GM19397 (cell line): ENCODE data around the gene TFEB.

Experiments
- ATAC-seq: cut with Tn5 transposase; IDR thresholded peaks from one replicate; pipeline ENCODE4 v1.9.1; 2021; ENCODE audit warnings: mild to moderate bottlenecking, moderate library complexity; ENCODE audit not compliant: unreplicated experiment

TFEB gene

GRCh38 chr6:41739041-41739440 lies 3.6 kb upstream of the TFEB start:
- no peak for ATAC-seq

- no peak for ATAC-seq
Measured at GRCh38 chr6:41737591-41738130, 2.3 kb upstream of the TFEB start.

- no peak for ATAC-seq
Measured at GRCh38 chr6:41736800-41737555, 1.6 kb upstream of the TFEB start.

DNA sequence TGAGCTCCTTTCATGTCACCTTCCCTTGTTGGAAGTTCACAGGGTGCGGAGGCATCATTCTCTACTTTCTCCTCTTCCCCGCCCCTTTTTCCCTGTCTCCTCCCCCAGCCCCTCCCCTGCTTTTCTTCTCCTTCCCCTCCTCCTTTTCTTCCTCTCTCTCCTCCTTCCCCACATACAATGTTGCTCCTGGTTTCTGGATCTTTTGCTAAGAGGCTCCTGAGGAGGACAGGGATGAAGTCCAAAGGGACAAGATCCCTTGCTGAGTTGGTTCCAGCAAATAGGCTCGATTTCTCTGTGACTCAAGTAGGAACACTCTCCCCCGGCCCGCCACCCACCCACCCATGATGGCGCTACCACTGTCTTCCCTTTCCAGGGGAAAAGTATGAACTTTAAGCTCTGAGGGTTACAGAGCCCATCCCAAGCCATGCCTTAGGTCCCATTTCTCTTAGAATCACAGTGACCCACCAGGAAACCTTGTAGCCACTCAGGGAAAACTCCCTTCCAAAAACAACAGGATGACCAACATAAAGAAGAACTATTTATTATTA lies 852 bp upstream of the TFEB start:
- ATAC-seq: no peak

DNA sequence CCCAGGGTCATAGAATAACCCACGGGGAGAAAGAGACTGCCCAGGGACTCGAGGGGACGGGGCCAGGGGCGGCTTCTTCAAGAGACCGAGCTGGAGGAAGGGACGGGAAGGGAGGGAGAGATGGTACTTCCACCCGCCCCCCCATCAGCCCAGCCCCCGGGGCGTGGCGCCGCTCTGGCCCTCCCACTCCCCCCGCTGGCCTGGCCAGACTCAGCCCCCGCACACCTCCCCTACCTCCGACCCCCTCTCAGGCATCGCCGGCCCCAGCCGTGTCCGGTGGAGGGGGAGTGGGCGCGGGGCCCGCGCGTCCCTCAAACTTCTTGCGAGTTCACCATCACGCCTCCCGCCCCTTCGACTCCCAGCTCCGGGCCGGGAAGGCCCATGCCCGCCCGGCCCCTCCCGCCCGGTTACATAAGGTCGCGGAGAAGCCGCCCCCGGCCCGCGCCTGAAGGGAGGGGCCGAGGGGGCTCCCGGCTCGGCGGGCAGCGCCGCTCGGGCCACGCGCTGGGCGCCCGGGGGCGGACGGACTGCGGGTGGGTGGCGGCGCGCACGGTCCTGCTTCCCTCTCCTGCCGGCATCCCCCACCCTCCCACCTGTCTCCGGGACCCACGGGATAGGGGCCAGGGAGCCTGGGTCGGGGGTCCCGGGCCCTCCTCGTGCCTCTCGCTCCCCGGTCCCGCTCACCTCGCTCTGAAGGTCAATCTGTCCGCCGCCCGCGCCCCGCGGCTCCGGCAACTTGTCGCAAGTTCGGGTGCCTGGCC lies 562 bp downstream of the TFEB start:
- peak; percentile 24 for ATAC-seq

DNA sequence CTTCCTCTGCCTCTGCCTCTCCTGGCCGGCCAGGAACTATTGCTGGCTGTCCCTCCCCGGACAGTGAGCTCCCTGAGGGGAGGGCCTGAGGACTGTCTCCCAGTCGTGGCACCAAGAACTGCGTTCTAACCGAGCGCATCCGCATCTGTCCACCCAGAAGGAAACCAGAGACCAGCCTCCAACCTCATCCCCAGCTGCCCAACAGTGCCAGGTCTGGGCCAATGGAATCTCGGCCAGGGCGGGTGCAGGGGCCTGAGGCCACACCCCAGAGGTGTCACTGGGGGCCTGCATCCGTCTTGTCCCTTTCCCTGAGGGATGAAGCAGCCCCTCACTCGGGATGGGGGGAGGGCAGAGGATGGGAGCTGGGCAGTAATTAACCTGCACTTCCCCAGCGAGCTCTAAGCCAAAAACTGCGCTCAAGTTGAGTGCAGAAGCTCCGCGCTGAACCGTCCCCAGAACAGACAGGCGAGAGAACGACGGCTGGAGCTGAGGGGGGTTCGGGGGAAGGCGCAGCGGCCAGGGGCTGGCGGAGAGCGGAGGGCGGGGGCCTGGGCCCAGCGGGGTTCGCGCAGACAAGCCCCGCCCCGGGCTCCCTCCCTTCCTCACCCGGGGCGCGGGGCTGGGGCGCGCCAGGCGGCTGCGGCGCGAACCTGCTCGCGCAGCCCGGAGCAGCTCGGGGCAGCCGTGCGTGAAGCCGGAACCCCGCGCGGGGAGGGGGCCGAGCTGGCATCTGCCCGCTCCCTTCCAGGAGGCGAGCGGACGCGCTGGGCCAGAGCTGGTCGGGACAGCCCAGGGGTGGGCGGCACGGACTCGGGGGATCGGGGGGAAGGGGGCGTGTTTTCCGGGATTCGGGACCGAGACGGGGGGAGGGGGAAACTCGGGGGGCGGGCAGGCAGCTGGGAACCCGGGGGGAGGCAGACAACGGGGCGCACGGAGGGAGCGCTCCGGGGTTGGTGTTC lies 1.4 kb downstream of the TFEB start:
- peak; percentile 49 for ATAC-seq

GRCh38 chr6:41733360-41733706 lies 2.1 kb downstream of the TFEB start:
- no peak for ATAC-seq

DNA sequence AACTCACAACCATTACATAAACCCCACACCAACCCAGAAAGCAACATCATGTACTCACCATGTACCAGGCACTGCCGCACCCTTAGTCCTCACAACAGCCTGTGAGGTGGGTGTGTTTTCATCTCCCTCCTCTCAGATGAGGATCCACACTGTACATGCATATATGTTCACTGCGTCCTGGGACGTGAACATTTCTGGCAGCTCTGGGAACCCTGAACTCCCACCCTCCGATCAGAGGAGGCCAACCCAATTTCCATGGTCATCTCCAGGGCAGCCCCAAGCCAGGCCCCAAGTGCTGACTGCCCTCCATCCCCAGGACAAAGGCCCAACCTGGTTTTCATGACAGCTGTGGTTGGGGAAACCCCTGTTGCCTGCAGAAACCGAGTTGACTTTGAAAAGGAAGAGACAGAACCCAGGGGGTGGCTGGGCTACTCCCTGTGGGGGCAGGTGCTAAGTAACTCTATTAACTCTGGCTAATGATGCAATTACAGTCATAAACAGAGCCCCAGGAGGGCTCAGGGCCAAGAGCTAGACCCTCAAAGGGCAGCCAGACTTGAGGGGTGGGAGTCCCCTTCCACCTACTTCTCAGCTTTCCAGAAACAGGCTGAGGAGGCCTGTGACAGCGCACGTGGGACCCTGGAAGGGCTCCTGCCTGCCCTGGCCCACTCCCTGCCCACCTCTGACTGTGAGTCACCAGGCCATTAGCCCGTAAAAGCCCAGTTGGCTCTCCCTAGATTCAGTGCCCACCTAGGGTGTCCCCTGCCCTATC lies 2.6 kb downstream of the TFEB start:
- peak; percentile 30 for ATAC-seq

- no peak for ATAC-seq
Measured at GRCh38 chr6:41732149-41732548, 3.3 kb downstream of the TFEB start.

DNA sequence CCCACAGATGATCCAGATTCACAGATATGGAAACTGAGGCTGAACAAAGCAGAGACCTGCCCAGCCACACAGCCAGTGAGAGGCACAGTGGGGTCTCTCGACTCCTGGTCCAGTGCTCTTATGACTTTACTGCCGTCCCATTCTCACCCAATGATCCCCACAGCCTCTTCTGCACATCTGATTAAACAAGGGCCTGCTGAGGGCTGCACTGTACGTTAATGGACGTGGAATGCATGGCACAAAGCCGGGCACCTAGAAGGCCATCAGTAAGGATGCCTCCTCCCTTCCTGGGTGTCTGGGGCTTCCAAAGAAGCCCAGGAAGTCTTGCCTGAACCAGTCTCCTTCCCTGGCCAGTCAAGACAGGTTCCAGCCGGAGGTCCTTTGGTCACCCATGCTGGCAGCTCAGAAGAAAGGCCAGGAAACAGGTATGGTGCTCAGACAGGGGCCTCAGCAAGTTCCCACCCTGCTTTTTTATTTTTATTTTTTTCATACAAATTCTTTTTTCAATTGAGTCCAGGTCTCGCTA lies 3.8 kb downstream of the TFEB start:
- ATAC-seq: no peak

DNA sequence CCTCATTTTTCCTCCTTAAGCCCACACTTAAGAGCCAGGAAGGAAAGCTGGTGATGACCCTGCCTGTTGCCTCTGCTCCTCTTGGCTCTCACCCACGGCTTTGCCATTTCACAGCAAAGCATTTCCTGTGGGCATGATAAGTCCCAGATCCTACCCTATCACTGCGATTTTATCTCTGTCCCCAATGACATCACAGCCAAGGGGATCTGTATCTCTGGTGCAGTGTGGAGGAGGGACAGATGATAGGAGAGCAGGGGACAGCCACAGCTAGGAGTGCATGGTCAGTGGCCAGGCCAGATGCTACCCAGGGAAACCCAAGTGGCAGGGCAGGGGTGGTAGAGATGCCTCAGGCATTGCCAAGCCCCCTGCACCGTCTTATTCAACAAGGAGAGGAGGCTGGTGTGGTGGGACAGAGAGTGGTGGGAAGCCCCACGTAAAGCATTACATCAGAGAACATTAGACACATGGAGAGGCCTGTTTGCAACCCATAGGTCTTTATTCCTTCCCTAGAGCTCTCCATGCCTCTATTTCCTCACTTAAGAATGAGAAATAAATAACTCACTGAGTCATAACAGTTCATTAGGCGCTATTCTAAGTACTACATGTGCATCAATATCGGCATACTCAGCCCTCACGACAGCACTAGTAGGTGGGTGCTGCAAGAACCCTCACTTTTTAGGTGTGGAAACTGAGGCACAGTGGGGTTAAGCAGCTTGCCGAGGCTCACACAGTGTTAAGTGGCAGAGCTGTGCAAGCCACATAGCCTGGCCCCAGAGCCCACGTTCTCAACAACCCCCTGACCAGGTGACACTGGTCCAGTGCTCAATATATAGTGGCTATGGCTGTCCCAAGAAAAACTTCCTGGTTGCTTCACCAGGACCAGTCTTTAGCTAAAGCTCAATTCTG lies 4.6 kb downstream of the TFEB start:
- ATAC-seq: no peak

- ATAC-seq: no peak
Measured at GRCh38 chr6:41729624-41730023, 5.8 kb downstream of the TFEB start.

GRCh38 chr6:41728954-41729353 lies 6.5 kb downstream of the TFEB start:
- ATAC-seq: no peak

- ATAC-seq: no peak
Measured at GRCh38 chr6:41728073-41728936, 7.1 kb downstream of the TFEB start.

GRCh38 chr6:41727705-41728072 lies 7.7 kb downstream of the TFEB start:
- ATAC-seq: no peak

DNA sequence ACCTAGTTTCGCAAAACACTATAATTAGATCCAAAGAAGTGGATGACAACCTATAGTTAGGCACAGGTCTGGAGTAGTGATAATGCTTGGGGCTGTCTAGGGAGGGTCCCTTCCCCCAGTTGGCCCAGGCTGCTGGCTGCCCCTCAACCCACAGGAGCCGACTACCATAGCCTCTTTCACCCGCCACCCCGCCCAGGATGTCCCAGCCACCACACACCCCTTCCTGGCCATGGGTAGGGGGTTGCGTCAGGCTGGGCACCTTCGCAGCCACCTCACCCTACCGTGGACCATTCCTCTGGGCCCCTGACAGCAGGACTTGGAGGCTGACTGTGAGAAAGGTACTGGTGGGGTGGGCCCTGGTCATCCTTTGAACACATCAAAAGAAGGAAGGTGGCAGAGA lies 8.5 kb downstream of the TFEB start:
- ATAC-seq: no peak

GRCh38 chr6:41724586-41725501 lies 10.6 kb downstream of the TFEB start:
- ATAC-seq: no peak
